ENCODE data around the gene NINJ2. TPM values are rescaled to one million over a fixed set of nuclear protein-coding genes. Genes with fewer than 3 reads are reported as not detected.
A peak's percentile ranks its signal among the peaks of the same experiment; 100 is the strongest.

Gene NINJ2
- total and polyA plus RNA-seq, 7 donors: 11.8 to 66.6 (median 33.1) TPM

- H3K27ac ChIP-seq: no peak overlapping the region
- H3K4me1 ChIP-seq: peaks cover 3% of the 10 kb centered on the region
- H3K27me3 ChIP-seq (ENCODE audit: insufficient read depth in 3 of 3, low read length in 2 of 3): peaks cover 0 to 4% (median 0%) of the 10 kb centered on the region in 3 donors
- H3K36me3 ChIP-seq (ENCODE audit: insufficient read depth in 1 of 2, low read depth in 1 of 2): no peaks in the 10 kb centered on the region
- no peak overlapping the region for H3K4me3 ChIP-seq
- no peaks in the 10 kb centered on the region for H3K9me3 ChIP-seq
- intact Hi-C loops (cut with DNase I): loop anchor here (2.0 kb wide), 2 partner anchors 45 to 105 kb away; no protein-coding TSS in a partner anchor
- no peak for TF ChIP-seq CTCF (IDR thresholded peaks at IDR 0.05)
- DNase-seq: no peak
- no peak for ATAC-seq
- 69 to 71% (median 69%) methylated on average over 10 to 13 of the region's 13 CpGs for WGBS, 3 donors
Observed at GRCh38 chr12:547883-548470, 115.3 kb downstream of the NINJ2 start.

GRCh38 chr12:546920-547845 lies 116.1 kb downstream of the NINJ2 start:
- 12 to 26% (median 14%) methylated on average over 44 of the region's 44 CpGs for WGBS, 3 donors
- Histone ChIP-seq H3K4me1 (peaks cover 3% of the 10 kb centered on the region), H3K9me3 (no peaks in the 10 kb centered on the region), H3K27ac (no peak overlapping the region), H3K4me3 (peak overlapping the region; percentile 25), H3K27me3 (ENCODE audit: insufficient read depth in 3 of 3, low read length in 2 of 3) (peaks cover 0 to 4% (median 0%) of the 10 kb centered on the region in 3 donors), H3K36me3 (ENCODE audit: insufficient read depth in 1 of 2, low read depth in 1 of 2) (no peaks in the 10 kb centered on the region)
- peak; percentile 67 to 83 for DNase-seq
- intact Hi-C loops (cut with DNase I): loop anchor here (2.0 kb wide), 2 partner anchors 44 to 104 kb away; no protein-coding TSS in a partner anchor
- ATAC-seq: peak; percentile 82 to 91 (median 85)
- peak; percentile 98 for TF ChIP-seq CTCF (IDR thresholded peaks at IDR 0.05)

GRCh38 chr12:546265-546919 lies 116.9 kb downstream of the NINJ2 start:
- DNase-seq (no peak), ATAC-seq (peak in 1 of 4 donors; percentile 10)
- Histone ChIP-seq H3K4me1 (peaks cover 3% of the 10 kb centered on the region), H3K27ac (no peak overlapping the region), H3K9me3 (no peaks in the 10 kb centered on the region), H3K4me3 (peak overlapping the region; percentile 25), H3K27me3 (ENCODE audit: insufficient read depth in 3 of 3, low read length in 2 of 3) (peaks cover 0 to 4% (median 0%) of the 10 kb centered on the region in 3 donors), H3K36me3 (ENCODE audit: insufficient read depth in 1 of 2, low read depth in 1 of 2) (no peaks in the 10 kb centered on the region)
- 78 to 79% (median 79%) methylated on average over 36 to 41 of the region's 41 CpGs for WGBS, 3 donors
- no peak for TF ChIP-seq CTCF (IDR thresholded peaks at IDR 0.05)
- intact Hi-C loops (cut with DNase I): loop anchor here (2.0 kb wide), 2 partner anchors 44 to 104 kb away; no protein-coding TSS in a partner anchor

- ATAC-seq: no peak
- intact Hi-C loops (cut with DNase I): loop anchor here (2.0 kb wide), 3 partner anchors 43 to 103 kb away; no protein-coding TSS in a partner anchor
- H3K27me3 ChIP-seq (ENCODE audit: insufficient read depth in 3 of 3, low read length in 2 of 3): peaks cover 0 to 4% (median 0%) of the 10 kb centered on the region in 3 donors
- WGBS, 3 donors: 73 to 86% (median 79%) methylated on average over 5 to 6 of the region's 6 CpGs
- no peaks in the 10 kb centered on the region for H3K9me3 ChIP-seq
- TF ChIP-seq CTCF (IDR thresholded peaks at IDR 0.05): no peak
- no peak overlapping the region for H3K4me3 ChIP-seq
- H3K4me1 ChIP-seq: peaks cover 3% of the 10 kb centered on the region
- H3K36me3 ChIP-seq (ENCODE audit: insufficient read depth in 1 of 2, low read depth in 1 of 2): no peaks in the 10 kb centered on the region
- H3K27ac ChIP-seq: no peak overlapping the region
- DNase-seq: no peak
Observed at GRCh38 chr12:545835-546234, 117.4 kb downstream of the NINJ2 start.
